ENCODE measurements around the gene MLLT11. TPM values are rescaled to one million over a fixed set of nuclear protein-coding genes. Genes with fewer than 3 reads are reported as not detected.
A peak's percentile ranks its signal among the peaks of the same experiment; 100 is the strongest.

Gene MLLT11
- polyA plus RNA-seq, 1 experiment = 28.3 TPM

DNA sequence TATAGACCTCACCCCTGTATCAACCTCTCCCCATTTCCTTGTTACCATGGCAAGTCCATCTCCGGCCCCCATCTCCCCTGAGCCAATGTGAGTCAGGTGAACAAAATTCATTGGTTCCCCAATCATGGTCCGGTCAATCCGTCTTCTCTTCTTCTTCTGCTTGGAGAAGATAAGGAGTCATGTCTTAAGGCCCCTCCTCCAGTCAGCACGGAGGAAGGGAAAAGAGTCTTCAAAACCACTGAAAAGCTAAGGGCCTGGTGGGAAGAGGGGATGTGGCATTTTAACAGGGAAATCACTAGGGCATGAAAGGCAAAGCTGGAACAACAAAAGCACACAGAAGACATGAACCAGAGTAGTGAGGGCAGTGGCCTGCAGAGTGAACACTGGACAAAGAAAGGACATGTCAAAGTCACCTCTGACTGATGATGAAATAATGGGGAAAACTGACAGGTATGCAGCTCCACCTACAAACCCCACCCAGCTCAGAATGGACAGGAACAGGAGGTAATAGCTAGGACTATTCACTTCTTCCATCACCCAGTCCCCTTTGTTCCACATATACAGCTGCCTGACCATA is 5.1 kb upstream of the MLLT11 start:
- ChIA-PET POLR2A (interaction anchor here (0.6 kb wide), 1 partner anchor 12 kb away, joined by 5 read pairs; no protein-coding TSS in a partner anchor), CTCF (interaction anchor here (1.2 kb wide), 1 partner anchor 16 kb away, joined by 6 read pairs; the partner anchor contains the start of gene GABPB2)
- Histone ChIP-seq H3K9me3 (ENCODE audit: control insufficient read depth, insufficient read depth, low read length) (no peaks in the 10 kb centered on the region; the same call in 1 of the 2 replicates), H3K27ac (ENCODE audit: low read depth, low read length) (no peak overlapping the region), H3K4me3 (ENCODE audit: low read depth, low read length) (no peak overlapping the region), H3K27me3 (ENCODE audit: control insufficient read depth, insufficient read depth, low read length) (no peaks in the 10 kb centered on the region)
- no peak for DNase-seq (ENCODE audit: low read depth, low spot score)
- TF ChIP-seq, protein P1, sequence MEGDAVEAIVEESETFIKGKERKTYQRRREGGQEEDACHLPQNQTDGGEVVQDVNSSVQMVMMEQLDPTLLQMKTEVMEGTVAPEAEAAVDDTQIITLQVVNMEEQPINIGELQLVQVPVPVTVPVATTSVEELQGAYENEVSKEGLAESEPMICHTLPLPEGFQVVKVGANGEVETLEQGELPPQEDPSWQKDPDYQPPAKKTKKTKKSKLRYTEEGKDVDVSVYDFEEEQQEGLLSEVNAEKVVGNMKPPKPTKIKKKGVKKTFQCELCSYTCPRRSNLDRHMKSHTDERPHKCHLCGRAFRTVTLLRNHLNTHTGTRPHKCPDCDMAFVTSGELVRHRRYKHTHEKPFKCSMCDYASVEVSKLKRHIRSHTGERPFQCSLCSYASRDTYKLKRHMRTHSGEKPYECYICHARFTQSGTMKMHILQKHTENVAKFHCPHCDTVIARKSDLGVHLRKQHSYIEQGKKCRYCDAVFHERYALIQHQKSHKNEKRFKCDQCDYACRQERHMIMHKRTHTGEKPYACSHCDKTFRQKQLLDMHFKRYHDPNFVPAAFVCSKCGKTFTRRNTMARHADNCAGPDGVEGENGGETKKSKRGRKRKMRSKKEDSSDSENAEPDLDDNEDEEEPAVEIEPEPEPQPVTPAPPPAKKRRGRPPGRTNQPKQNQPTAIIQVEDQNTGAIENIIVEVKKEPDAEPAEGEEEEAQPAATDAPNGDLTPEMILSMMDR (IDR thresholded peaks at IDR 0.05; ENCODE audit: low read depth, low read length) = no peak

DNA sequence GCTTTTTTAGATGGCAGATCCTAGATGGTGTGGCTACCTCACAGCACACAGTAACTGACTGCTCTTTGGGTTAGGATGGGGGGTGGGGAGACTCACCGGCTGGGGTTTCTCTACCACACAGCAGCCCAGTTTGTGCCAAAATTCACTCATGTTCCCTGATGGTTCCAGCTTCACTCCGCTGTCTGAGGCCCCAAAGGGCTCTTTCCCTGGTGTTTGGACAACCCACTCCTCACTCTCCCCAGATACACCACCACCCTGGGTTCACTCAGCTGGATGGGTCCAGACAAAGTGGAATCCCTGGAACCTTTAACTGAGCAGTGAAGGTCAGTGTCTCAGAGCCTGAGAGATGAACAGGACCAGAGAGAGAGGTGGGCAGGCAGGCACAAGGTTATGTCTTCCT is 4.6 kb upstream of the MLLT11 start:
- no peaks in the 10 kb centered on the region; the same call in 1 of the 2 replicates for H3K9me3 ChIP-seq (ENCODE audit: control insufficient read depth, insufficient read depth, low read length)
- CTCF ChIA-PET = interaction anchor here (1.2 kb wide), 1 partner anchor 16 kb away, joined by 6 read pairs; the partner anchor contains the start of gene GABPB2
- H3K27me3 ChIP-seq (ENCODE audit: control insufficient read depth, insufficient read depth, low read length) = no peaks in the 10 kb centered on the region
- DNase-seq (ENCODE audit: low read depth, low spot score) = no peak
- H3K27ac ChIP-seq (ENCODE audit: low read depth, low read length) = no peak overlapping the region
- no peak overlapping the region for H3K4me3 ChIP-seq (ENCODE audit: low read depth, low read length)
- POLR2A ChIA-PET = interaction anchor here (0.6 kb wide), 1 partner anchor 12 kb away, joined by 5 read pairs; no protein-coding TSS in a partner anchor
- TF ChIP-seq, protein P1 (IDR thresholded peaks at IDR 0.05; ENCODE audit: low read depth, low read length) = no peak

DNA sequence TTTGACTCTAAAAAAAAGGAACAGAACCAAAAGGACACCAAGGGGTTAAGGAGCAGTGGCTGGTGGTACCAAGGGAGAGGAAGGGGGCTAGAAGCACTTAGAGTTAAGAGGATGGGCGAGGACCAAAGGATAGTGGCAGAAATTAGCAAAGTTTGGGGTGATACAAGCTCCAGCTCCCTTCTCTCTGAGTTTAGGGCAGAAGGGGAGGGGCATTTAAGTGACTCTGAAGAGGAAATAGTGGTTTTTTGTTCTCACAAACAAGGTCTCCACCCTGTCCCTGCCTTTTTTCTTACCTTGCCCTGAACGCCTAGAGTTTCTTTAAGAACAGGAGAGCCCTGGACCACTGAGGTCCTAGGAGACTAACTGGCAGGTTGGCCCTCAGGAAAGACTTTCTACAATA is 4.0 kb upstream of the MLLT11 start:
- no peak overlapping the region for H3K4me3 ChIP-seq (ENCODE audit: low read depth, low read length)
- TF ChIP-seq, protein P1 (IDR thresholded peaks at IDR 0.05; ENCODE audit: low read depth, low read length) = no peak
- no peaks in the 10 kb centered on the region for H3K27me3 ChIP-seq (ENCODE audit: control insufficient read depth, insufficient read depth, low read length)
- ChIA-PET CTCF (interaction anchor here (1.2 to 1.5 kb wide), 2 partner anchors 8 to 15 kb away, joined by 6 read pairs; partner anchors contain the start of genes C1orf56 and GABPB2), POLR2A (interaction anchor here (3.5 kb wide), 1 partner anchor 8 kb away, joined by 24 read pairs; the partner anchor contains the start of gene C1orf56)
- no peak overlapping the region for H3K27ac ChIP-seq (ENCODE audit: low read depth, low read length)
- no peaks in the 10 kb centered on the region; the same call in 1 of the 2 replicates for H3K9me3 ChIP-seq (ENCODE audit: control insufficient read depth, insufficient read depth, low read length)
- DNase-seq (ENCODE audit: low read depth, low spot score) = no peak

DNA sequence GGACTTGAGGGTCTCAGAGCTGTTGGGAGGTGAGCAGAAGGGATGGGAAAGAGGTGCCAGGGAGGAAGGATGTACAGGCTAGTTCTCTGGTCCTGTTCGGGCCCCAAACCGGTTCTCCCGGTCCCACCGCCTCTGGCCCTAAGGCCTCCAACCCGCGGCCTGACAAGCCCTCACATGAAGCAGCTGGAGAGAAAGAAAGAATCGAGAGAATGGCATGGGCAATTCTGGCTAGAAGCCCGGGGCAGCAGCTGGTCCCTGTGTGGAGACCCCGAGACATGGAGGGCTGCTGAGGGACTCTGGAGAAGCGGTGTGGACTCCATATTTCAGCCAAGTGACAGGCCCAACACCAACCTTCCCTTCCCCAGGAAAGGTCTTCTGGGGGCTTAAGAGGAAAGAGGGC is 1.5 kb upstream of the MLLT11 start:
- H3K27ac ChIP-seq (ENCODE audit: low read depth, low read length) = peak overlapping the region; percentile 92
- no peaks in the 10 kb centered on the region for H3K27me3 ChIP-seq (ENCODE audit: control insufficient read depth, insufficient read depth, low read length)
- H3K4me3 ChIP-seq (ENCODE audit: low read depth, low read length) = peak overlapping the region; percentile 84
- H3K9me3 ChIP-seq (ENCODE audit: control insufficient read depth, insufficient read depth, low read length) = no peaks in the 10 kb centered on the region; the same call in 1 of the 2 replicates
- TF ChIP-seq, protein P1 (IDR thresholded peaks at IDR 0.05; ENCODE audit: low read depth, low read length) = no peak
- no peak for DNase-seq (ENCODE audit: low read depth, low spot score)
- POLR2A ChIA-PET = interaction anchor here (0.6 to 3.5 kb wide), 3 partner anchors 10 to 253 kb away, joined by 3 to 24 read pairs (median 7); partner anchors contain the start of gene C1orf56
- CTCF ChIA-PET = interaction anchor here (0.6 to 1.5 kb wide), 5 partner anchors 9 to 102 kb away, joined by 3 to 7 read pairs (median 4); partner anchors contain the start of genes C1orf56 and GABPB2
